RWPE2 (cell line): Measurements from ENCODE around the gene TSHZ1.

Source experiments
- ATAC-seq: fragments of 200-7000 bp; cut with Tn5 transposase; 3 replicates; pipeline ENCODE4 v1.9.1; 2021; ENCODE audit warnings: low read depth
- DNase-seq: peaks from one replicate; pipeline ENCODE4 v3.0.0-alpha.2; 2020; ENCODE audit warnings: low spot score
- H3K27ac ChIP-seq: fragments of 450-650 bp; 2 replicates; pipeline ENCODE4 v1.5.1; 2017; ENCODE audit warnings: mild to moderate bottlenecking; ENCODE audit not compliant: poor library complexity, severe bottlenecking
- H3K27me3 ChIP-seq: fragments of 250-450 bp; sonication (Bioruptor Pico); 2 replicates; pipeline ENCODE4 v1.5.1; 2021; ENCODE audit warnings: mild to moderate bottlenecking, moderate library complexity; ENCODE audit not compliant: insufficient read depth, poor library complexity, severe bottlenecking
- H3K36me3 ChIP-seq: fragments of 250-450 bp; sonication (Bioruptor Pico); 2 replicates; pipeline ENCODE4 v1.5.1; 2020; ENCODE audit warnings: low read depth, mild to moderate bottlenecking, moderate library complexity
- H3K4me1 ChIP-seq: fragments of 250-450 bp; sonication (Bioruptor Pico); 2 replicates; pipeline ENCODE4 v1.5.1; 2021; ENCODE audit warnings: mild to moderate bottlenecking, moderate library complexity; ENCODE audit not compliant: insufficient read depth, poor library complexity, severe bottlenecking
- H3K4me3 ChIP-seq: fragments of 250-450 bp; sonication (Bioruptor Pico); 2 replicates; pipeline ENCODE4 v1.5.1; 2021; ENCODE audit warnings: mild to moderate bottlenecking, moderate library complexity; ENCODE audit not compliant: severe bottlenecking
- H3K9me3 ChIP-seq: fragments of 250-450 bp; sonication (Bioruptor Pico); 2 replicates; pipeline ENCODE4 v1.5.1; 2021; ENCODE audit warnings: mild to moderate bottlenecking, moderate library complexity; ENCODE audit not compliant: severe bottlenecking
- CTCF ChIP-seq: fragments of 450-650 bp; IDR thresholded peaks from one replicate; pipeline ENCODE4 v1.5.1; 2017; ENCODE audit warnings: mild to moderate bottlenecking, moderate library complexity; ENCODE audit not compliant: poor library complexity, severe bottlenecking

TSHZ1 gene

GRCh38 chr18:75246721-75247610, 36.4 kb downstream of the TSHZ1 start:
- Histone ChIP-seq H3K4me3 (peak overlapping the region; percentile 29), H3K4me1 (peaks cover 7% of the 10 kb centered on the region), H3K27me3 (no peaks in the 10 kb centered on the region), H3K9me3 (no peaks in the 10 kb centered on the region), H3K36me3 (no peaks in the 10 kb centered on the region), H3K27ac (peak overlapping the region; percentile 29)
- DNase-seq, result no peak
- no peak for TF ChIP-seq CTCF
- no peak for ATAC-seq

- ATAC-seq, result peak; percentile 54
- Histone ChIP-seq H3K9me3 (no peaks in the 10 kb centered on the region), H3K4me3 (peak overlapping the region; percentile 29), H3K27ac (peak overlapping the region; percentile 29), H3K27me3 (no peaks in the 10 kb centered on the region), H3K36me3 (no peaks in the 10 kb centered on the region), H3K4me1 (peaks cover 7% of the 10 kb centered on the region)
- no peak for DNase-seq
- TF ChIP-seq CTCF, result no peak
These were observed 37.2 kb downstream of the TSHZ1 start for GRCh38 chr18:75247611-75248421.

- Histone ChIP-seq H3K9me3 (no peaks in the 10 kb centered on the region), H3K27ac (peak overlapping the region; percentile 29), H3K4me1 (peaks cover 7% of the 10 kb centered on the region), H3K4me3 (peak overlapping the region; percentile 29), H3K36me3 (no peaks in the 10 kb centered on the region), H3K27me3 (no peaks in the 10 kb centered on the region)
- DNase-seq (no peak), ATAC-seq (peak; percentile 29; the same call in 2 of the 3 replicates)
- TF ChIP-seq CTCF, result no peak
These were observed 38.0 kb downstream of the TSHZ1 start for GRCh38 chr18:75248426-75249174.

GRCh38 chr18:75249175-75249518, 38.5 kb downstream of the TSHZ1 start:
- Histone ChIP-seq H3K4me1 (peaks cover 7% of the 10 kb centered on the region), H3K9me3 (no peaks in the 10 kb centered on the region), H3K36me3 (no peaks in the 10 kb centered on the region), H3K27ac (no peak overlapping the region), H3K27me3 (no peaks in the 10 kb centered on the region), H3K4me3 (no peak overlapping the region)
- TF ChIP-seq CTCF, result no peak
- ATAC-seq (no peak), DNase-seq (no peak)
